ENCODE data around the gene RAB11FIP3.

RAB11FIP3 gene

DNA sequence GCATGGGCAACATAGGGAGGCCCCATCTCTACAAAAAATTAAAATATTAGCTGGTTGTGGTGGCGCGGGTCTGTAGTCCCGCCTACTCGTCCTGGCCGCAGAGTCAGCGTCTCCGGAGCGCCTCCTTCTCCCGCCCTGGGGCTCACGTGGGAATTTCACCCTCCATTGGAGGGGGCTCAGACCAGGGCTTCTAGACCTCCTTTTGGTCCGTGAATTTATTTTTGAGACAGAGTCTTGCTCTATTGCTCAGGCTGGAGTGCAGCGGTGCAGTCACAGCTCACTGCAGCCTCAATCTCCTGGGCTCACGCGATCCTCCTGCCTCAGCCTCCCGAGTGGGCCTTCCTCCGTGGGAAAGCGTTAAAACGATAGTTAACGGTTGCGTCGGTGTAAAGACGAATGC is 28.8 kb upstream of the RAB11FIP3 start:
- TF ChIP-seq, protein P1, sequence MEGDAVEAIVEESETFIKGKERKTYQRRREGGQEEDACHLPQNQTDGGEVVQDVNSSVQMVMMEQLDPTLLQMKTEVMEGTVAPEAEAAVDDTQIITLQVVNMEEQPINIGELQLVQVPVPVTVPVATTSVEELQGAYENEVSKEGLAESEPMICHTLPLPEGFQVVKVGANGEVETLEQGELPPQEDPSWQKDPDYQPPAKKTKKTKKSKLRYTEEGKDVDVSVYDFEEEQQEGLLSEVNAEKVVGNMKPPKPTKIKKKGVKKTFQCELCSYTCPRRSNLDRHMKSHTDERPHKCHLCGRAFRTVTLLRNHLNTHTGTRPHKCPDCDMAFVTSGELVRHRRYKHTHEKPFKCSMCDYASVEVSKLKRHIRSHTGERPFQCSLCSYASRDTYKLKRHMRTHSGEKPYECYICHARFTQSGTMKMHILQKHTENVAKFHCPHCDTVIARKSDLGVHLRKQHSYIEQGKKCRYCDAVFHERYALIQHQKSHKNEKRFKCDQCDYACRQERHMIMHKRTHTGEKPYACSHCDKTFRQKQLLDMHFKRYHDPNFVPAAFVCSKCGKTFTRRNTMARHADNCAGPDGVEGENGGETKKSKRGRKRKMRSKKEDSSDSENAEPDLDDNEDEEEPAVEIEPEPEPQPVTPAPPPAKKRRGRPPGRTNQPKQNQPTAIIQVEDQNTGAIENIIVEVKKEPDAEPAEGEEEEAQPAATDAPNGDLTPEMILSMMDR (IDR thresholded peaks at IDR 0.05; ENCODE audit: control insufficient read depth, extremely low read depth, insufficient read depth) = no peak
- DNase-seq (ENCODE audit: low read depth) = no peak
- no peak overlapping the region for H3K4me3 ChIP-seq (ENCODE audit: low read depth, low read length)

DNA sequence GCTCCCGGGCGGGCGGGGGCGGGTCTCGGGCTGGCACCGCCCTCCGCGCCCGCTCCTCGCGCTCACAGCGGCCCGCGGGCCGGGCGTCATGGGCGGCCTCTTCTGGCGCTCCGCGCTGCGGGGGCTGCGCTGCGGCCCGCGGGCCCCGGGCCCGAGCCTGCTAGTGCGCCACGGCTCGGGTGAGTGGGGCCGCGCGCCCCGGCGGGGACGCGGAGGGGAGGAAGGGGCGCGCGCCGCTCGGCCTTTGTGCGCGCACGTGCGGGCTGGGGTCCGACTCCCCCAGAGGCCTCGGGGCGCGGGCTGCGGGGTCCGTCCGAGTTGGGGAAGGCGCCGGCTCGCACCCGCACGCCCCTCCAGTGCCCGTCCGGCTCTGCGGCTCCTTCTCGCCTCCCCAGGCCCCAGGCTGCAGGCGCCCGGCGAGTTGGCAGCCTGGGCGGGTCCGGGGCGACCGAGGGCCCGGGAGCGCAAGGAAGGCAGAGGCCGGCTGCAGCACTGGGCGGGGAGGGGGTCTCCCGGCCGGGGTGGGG is 28.3 kb upstream of the RAB11FIP3 start, which contains the start of gene NME4:
NME4 (plus strand) TSS at position 65 of the 527 bp plus-strand sequence; CDS start at position 89, 24 bp downstream.
- H3K4me3 ChIP-seq (ENCODE audit: low read depth, low read length) = no peak within 1 kb of the TSS
- no peak for DNase-seq (ENCODE audit: low read depth)
- TF ChIP-seq, protein P1 (IDR thresholded peaks at IDR 0.05; ENCODE audit: control insufficient read depth, extremely low read depth, insufficient read depth) = no peak

DNA sequence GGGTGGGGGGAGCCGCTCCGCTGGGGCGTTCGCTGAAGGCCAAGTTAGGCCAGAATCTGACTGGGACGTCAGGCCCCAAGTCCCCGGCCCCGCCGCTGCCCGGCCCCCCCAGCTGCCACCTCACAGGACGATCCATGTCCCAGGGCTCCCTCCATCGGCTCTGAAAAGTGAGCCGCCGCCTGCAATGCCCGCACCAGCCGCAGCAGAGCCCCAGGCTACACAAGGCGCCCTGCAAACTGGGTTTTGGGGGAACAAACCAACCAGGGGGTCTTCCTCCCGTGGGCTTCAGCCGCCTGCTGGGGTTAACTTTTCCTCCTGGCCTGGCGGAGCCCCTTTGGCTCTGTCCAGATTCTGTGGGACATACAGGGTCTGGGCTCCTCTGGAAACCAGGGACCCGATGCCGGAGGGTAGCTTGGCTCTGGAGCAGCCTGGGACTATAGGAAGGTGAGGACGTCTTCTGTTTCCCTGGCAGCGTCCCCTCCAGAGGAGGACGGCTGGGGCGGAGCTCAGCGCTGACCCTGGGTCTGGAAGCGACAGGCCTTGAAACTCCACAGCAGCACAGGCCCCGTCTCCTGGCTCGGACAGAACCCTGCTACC is 27.6 kb upstream of the RAB11FIP3 start:
- TF ChIP-seq, protein P1 (IDR thresholded peaks at IDR 0.05; ENCODE audit: control insufficient read depth, extremely low read depth, insufficient read depth) = no peak
- H3K4me3 ChIP-seq (ENCODE audit: low read depth, low read length) = no peak overlapping the region
- DNase-seq (ENCODE audit: low read depth) = no peak

DNA sequence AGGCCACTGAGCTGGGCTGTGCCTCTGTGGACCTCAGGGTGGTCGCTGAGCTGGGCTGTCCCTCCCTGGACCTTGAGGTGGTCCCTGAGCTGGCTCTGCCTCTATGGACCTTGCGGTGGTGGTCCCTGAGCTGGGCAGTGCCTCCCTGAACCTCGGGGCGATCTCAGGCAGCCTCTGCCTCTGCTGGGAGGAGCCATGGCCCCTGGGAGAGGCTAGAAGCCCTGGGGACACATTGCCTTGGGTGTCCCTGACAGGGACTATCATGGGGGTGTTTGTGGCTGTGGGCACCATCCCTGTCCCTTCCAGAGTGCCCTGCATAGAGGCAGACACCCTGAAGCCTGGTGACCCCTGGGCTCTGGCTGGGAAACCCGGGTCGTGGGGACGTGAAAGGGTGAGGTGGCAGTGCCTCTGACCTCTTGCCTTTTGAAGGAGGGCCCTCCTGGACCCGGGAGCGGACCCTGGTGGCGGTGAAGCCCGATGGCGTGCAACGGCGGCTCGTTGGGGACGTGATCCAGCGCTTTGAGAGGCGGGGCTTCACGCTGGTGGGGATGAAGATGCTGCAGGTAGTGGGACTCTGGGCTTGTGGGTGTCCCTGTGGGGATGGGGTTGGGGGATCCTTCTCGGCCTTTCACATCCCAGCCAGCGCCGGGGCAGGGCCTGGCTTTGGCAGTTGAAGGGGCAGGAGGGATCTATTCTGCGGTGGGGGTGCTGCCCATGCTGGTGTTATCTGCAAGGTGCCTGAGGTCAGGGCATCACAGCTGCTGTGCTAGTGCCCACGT is 26.7 kb upstream of the RAB11FIP3 start:
- no peak for DNase-seq (ENCODE audit: low read depth)
- TF ChIP-seq, protein P1 (IDR thresholded peaks at IDR 0.05; ENCODE audit: control insufficient read depth, extremely low read depth, insufficient read depth) = no peak
- no peak overlapping the region for H3K4me3 ChIP-seq (ENCODE audit: low read depth, low read length)

DNA sequence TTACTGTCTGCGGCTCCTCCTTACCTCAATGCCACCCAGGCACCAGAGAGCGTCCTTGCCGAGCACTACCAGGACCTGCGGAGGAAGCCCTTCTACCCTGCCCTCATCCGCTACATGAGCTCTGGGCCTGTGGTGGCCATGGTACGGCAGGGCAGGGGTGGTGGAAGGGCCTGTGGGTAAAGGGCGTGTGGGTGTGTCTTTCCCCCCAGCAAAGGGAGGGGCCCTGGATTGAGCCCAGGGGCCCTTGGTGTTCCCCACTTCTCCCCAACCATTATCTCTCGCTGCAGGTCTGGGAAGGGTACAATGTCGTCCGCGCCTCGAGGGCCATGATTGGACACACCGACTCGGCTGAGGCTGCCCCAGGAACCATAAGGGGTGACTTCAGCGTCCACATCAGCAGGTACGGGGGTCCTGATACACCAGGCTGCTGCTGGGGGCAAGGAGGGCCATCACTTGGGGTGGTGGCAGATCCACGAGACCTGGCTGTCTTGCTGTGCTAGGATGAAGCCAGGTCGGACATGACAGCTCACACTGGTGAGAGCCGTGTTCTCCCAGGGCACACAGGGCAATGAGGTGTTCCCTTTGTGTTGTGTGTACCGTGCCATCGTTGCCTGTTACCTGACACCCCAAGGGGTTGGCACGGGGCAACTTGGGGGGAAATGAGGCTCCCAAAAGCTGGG is 26.0 kb upstream of the RAB11FIP3 start:
- no peak overlapping the region for H3K4me3 ChIP-seq (ENCODE audit: low read depth, low read length)
- TF ChIP-seq, protein P1 (IDR thresholded peaks at IDR 0.05; ENCODE audit: control insufficient read depth, extremely low read depth, insufficient read depth) = no peak
- DNase-seq (ENCODE audit: low read depth) = no peak

DNA sequence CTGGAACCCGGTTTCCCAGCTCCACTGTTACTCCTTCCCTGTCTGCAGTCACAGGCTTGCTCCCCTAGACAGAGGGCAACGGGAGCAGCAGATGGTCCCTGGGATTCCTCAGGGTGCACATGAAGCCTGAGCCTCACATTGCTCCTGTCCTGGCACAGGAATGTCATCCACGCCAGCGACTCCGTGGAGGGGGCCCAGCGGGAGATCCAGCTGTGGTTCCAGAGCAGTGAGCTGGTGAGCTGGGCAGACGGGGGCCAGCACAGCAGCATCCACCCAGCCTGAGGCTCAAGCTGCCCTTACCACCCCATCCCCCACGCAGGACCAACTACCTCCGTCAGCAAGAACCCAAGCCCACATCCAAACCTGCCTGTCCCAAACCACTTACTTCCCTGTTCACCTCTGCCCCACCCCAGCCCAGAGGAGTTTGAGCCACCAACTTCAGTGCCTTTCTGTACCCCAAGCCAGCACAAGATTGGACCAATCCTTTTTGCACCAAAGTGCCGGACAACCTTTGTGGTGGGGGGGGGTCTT is 25.3 kb upstream of the RAB11FIP3 start:
- DNase-seq (ENCODE audit: low read depth) = no peak
- H3K4me3 ChIP-seq (ENCODE audit: low read depth, low read length) = peak overlapping the region; percentile 87; the same call in 1 of the 2 replicates
- TF ChIP-seq, protein P1 (IDR thresholded peaks at IDR 0.05; ENCODE audit: control insufficient read depth, extremely low read depth, insufficient read depth) = no peak

Data from LNCaP clone FGC (cell line).